Cardiac muscle cell (in vitro differentiated cells and primary cell): ENCODE data around the gene LZIC. TPM values are rescaled to one million over a fixed set of nuclear protein-coding genes. Genes with fewer than 3 reads are reported as not detected.

Experiments used
- DNase-seq, 2 donors: peaks; one replicate each; pipeline versions ENCODE4 v3.0.0 to v3.0.0-alpha.2; 2010 to 2017; ENCODE audit warnings: low read depth in 1 of 2, low spot score in 1 of 2
- H3K27ac ChIP-seq: fragments of 200-600 bp; sonication (generic); 2 replicates; pipeline ENCODE4 v1.5.1; 2016
- H3K27me3 ChIP-seq: fragments of 200-600 bp; sonication (generic); 2 replicates; pipeline ENCODE4 v1.6.0; 2016; ENCODE audit warnings: control low read depth
- H3K36me3 ChIP-seq: fragments of 200-600 bp; sonication (generic); 2 replicates; pipeline ENCODE4 v1.5.1; 2016; ENCODE audit warnings: control low read depth
- H3K4me1 ChIP-seq: fragments of 200-600 bp; sonication (generic); 2 replicates; pipeline ENCODE4 v1.8.1; 2017; ENCODE audit warnings: low read depth, mild to moderate bottlenecking, mixed run types
- H3K4me3 ChIP-seq: fragments of 200-600 bp; sonication (generic); 2 replicates; pipeline ENCODE4 v1.5.1; 2016; ENCODE audit warnings: mild to moderate bottlenecking
- H3K9me3 ChIP-seq: fragments of 200-600 bp; sonication (generic); 2 replicates; pipeline ENCODE4 v1.5.1; 2017; ENCODE audit warnings: low read depth, mild to moderate bottlenecking, control low read depth
- CTCF ChIP-seq: IDR thresholded peaks from 2 replicates; pipeline ENCODE4 v1.5.1; 2012; ENCODE audit warnings: low read depth, mild to moderate bottlenecking, low read length
- polyA plus RNA-seq: library from polyadenylated mRNA; unstranded; fragments of >200 nt; fragmentation: Nextera tagmentation; extraction: Ambion mirVana; gene quantifications from 2 replicates; pipeline ENCODE4 v1.2.1, GENCODE V29; 2016
- total RNA-seq: library from RNA; depleted of rRNA; stranded (reverse); fragments of >200 nt; gene quantifications from 2 replicates; pipeline ENCODE4 v1.2.3, GENCODE V29; 2016

Gene LZIC
- total and polyA plus RNA-seq, 2 experiments from 2014 or later: 34.2 to 35.4 TPM

- Histone ChIP-seq H3K27me3 (no peaks in the 10 kb centered on the region), H3K4me3 (no peak overlapping the region), H3K36me3 (no peaks in the 10 kb centered on the region), H3K4me1 (peaks cover 32% of the 10 kb centered on the region), H3K27ac (peak overlapping the region; percentile 89), H3K9me3 (no peaks in the 10 kb centered on the region)
- no peak for TF ChIP-seq CTCF
- peak in 1 of 2 donors; percentile 87 for DNase-seq
These were observed 42.8 kb downstream of the LZIC start for GRCh38 chr1:9900142-9901043.

- H3K36me3 ChIP-seq: peaks cover 3% of the 10 kb centered on the region
- H3K4me3 ChIP-seq: no peak overlapping the region
- H3K27ac ChIP-seq: no peak overlapping the region
- TF ChIP-seq CTCF: no peak
- no peak for DNase-seq
- no peaks in the 10 kb centered on the region for H3K27me3 ChIP-seq
- H3K9me3 ChIP-seq: no peaks in the 10 kb centered on the region
- peaks cover 16% of the 10 kb centered on the region for H3K4me1 ChIP-seq
These were observed 49.1 kb downstream of the LZIC start for GRCh38 chr1:9894115-9894514.

GRCh38 chr1:9892563-9893528, 50.3 kb downstream of the LZIC start:
- H3K4me1 ChIP-seq: peaks cover 16% of the 10 kb centered on the region
- H3K4me3 ChIP-seq: no peak overlapping the region
- no peaks in the 10 kb centered on the region for H3K27me3 ChIP-seq
- peaks cover 3% of the 10 kb centered on the region for H3K36me3 ChIP-seq
- no peak for TF ChIP-seq CTCF
- H3K27ac ChIP-seq: peak overlapping the region; percentile 39
- DNase-seq: peak in 1 of 2 donors; percentile 57
- H3K9me3 ChIP-seq: no peaks in the 10 kb centered on the region

- H3K4me3 ChIP-seq: no peak overlapping the region
- peaks cover 16% of the 10 kb centered on the region for H3K4me1 ChIP-seq
- no peaks in the 10 kb centered on the region for H3K9me3 ChIP-seq
- TF ChIP-seq CTCF: no peak
- H3K27me3 ChIP-seq: no peaks in the 10 kb centered on the region
- no peak for DNase-seq
- H3K36me3 ChIP-seq: peaks cover 3% of the 10 kb centered on the region
- peak overlapping the region; percentile 54 for H3K27ac ChIP-seq
These were observed 52.0 kb downstream of the LZIC start for GRCh38 chr1:9891207-9891606.

GRCh38 chr1:9890224-9890731, 52.9 kb downstream of the LZIC start:
- H3K36me3 ChIP-seq: peaks cover 3% of the 10 kb centered on the region
- no peaks in the 10 kb centered on the region for H3K27me3 ChIP-seq
- peak overlapping the region; percentile 54 for H3K27ac ChIP-seq
- no peaks in the 10 kb centered on the region for H3K9me3 ChIP-seq
- H3K4me3 ChIP-seq: no peak overlapping the region
- H3K4me1 ChIP-seq: peaks cover 23% of the 10 kb centered on the region
- no peak for TF ChIP-seq CTCF
- DNase-seq: peak in 1 of 2 donors; percentile 86
